ENCODE results near the gene DHRS1.

DHRS1 gene

GRCh38 chr14:24253936-24254335 lies 45.6 kb downstream of the DHRS1 start:
- no peak overlapping the region for H3K4me3 ChIP-seq
- H3K27ac ChIP-seq: no peak overlapping the region
- no peak for DNase-seq (ENCODE audit: low spot score)
- TF ChIP-seq, protein P1, sequence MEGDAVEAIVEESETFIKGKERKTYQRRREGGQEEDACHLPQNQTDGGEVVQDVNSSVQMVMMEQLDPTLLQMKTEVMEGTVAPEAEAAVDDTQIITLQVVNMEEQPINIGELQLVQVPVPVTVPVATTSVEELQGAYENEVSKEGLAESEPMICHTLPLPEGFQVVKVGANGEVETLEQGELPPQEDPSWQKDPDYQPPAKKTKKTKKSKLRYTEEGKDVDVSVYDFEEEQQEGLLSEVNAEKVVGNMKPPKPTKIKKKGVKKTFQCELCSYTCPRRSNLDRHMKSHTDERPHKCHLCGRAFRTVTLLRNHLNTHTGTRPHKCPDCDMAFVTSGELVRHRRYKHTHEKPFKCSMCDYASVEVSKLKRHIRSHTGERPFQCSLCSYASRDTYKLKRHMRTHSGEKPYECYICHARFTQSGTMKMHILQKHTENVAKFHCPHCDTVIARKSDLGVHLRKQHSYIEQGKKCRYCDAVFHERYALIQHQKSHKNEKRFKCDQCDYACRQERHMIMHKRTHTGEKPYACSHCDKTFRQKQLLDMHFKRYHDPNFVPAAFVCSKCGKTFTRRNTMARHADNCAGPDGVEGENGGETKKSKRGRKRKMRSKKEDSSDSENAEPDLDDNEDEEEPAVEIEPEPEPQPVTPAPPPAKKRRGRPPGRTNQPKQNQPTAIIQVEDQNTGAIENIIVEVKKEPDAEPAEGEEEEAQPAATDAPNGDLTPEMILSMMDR (IDR thresholded peaks at IDR 0.05): no peak

GRCh38 chr14:24252289-24253124 lies 47.1 kb downstream of the DHRS1 start:
- TF ChIP-seq, protein P1 (IDR thresholded peaks at IDR 0.05): no peak
- H3K27ac ChIP-seq: no peak overlapping the region
- H3K4me3 ChIP-seq: no peak overlapping the region
- DNase-seq (ENCODE audit: low spot score): no peak

DNA sequence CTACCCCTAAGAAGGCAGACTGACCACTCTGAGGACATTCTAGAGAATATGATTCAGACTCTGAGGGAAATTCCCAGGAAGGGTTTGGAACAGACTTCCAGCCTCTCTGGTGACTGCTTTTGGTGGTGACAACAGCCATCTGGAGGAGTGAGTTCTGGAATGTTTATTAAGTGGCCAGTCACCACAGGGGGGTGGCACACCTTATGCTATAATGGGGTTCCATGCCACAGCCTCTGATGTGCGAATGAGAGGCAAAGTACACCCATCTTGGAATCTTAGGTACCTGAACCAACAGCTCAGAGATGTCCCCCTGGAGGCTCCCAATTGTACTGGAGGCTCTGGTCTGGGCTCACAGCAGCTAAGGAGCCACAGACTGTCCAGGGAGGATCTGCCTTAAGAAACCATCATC lies 47.7 kb downstream of the DHRS1 start:
- no peak for DNase-seq (ENCODE audit: low spot score)
- no peak overlapping the region for H3K27ac ChIP-seq
- TF ChIP-seq, protein P1 (IDR thresholded peaks at IDR 0.05): no peak
- H3K4me3 ChIP-seq: no peak overlapping the region

DNA sequence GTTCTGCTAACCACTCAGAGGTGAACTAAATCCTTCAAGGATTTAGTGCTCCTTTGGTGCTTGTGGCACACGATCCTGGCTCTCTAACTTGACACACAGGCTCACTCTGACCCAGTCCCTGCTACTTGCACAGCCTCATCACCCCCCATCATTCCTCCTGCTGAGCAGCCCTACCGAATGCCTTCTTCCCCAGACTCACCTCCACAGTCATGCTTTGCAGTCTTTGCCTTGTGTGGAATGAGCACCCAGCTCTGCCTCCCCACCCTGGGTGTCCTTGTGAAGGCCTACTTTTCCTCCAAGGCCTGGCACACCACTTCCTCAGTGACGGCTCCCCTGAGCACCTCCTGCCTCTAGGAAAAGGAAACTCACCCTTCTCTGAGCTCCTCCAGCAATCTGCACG lies 49.2 kb downstream of the DHRS1 start:
- Histone ChIP-seq H3K27ac (no peak overlapping the region), H3K4me3 (no peak overlapping the region)
- no peak for DNase-seq (ENCODE audit: low spot score)
- TF ChIP-seq, protein P1 (IDR thresholded peaks at IDR 0.05): no peak

GRCh38 chr14:24249230-24250021 lies 50.2 kb downstream of the DHRS1 start:
- Histone ChIP-seq H3K4me3 (no peak overlapping the region), H3K27ac (no peak overlapping the region)
- no peak for DNase-seq (ENCODE audit: low spot score)
- TF ChIP-seq, protein P1 (IDR thresholded peaks at IDR 0.05): no peak

GRCh38 chr14:24247422-24247821 lies 52.2 kb downstream of the DHRS1 start:
- no peak for DNase-seq (ENCODE audit: low spot score)
- no peak overlapping the region for H3K27ac ChIP-seq
- no peak overlapping the region for H3K4me3 ChIP-seq
- TF ChIP-seq, protein P1 (IDR thresholded peaks at IDR 0.05): no peak
